HG02610 (cell line): Measurements from ENCODE around the gene HSP90AB1.

ENCODE experiments used
- ATAC-seq: cut with Tn5 transposase; IDR thresholded peaks from one replicate; pipeline ENCODE4 v1.9.1; 2021; ENCODE audit warnings: mild to moderate bottlenecking, moderate library complexity; ENCODE audit not compliant: unreplicated experiment

HSP90AB1 gene

DNA sequence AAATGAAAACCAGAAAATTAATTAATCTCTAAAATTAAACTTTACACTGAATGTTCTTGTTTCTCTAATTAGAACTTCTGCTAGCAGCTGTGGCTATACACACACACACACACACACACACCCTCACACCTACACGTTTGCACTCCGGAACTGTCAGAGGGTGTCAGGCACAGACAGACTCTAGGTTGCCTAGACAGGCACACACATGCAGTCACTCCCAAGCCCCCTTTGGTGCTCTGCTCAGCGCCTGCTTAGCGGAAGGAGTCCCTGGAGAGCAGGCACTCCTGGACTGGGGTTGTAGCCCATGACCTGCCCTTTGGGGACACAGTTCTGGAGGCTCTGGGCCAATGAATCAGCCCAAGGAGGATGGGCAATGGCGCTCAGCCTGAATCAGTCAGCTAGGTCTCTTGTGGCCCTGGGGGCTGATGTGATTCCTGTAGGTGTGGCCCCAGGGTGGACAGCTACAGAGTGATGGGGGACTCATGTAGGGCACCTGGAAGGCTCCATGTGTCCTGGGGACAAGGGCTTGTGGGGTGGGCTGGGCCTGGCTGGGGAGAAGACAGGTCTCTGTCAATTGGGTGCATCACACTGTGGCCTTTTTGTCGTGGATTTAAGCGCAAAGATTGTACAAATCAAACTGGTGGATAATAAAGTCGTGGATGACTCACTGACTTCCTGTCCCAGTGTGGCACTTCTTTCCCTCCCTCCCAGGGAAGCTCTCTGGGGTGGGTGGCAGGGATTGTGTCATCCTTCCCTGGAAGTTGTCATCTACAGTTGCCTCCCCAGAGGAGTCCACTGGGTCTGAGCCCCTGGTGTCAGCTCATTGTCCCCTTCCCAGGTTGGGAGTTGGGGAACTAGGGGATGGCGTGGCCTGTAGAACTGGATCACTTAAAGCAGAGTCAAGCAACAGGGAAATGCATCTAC is 32.1 kb downstream of the HSP90AB1 start:
- ATAC-seq, result no peak

GRCh38 chr6:44284121-44284520 is 37.2 kb downstream of the HSP90AB1 start:
- ATAC-seq, result no peak

DNA sequence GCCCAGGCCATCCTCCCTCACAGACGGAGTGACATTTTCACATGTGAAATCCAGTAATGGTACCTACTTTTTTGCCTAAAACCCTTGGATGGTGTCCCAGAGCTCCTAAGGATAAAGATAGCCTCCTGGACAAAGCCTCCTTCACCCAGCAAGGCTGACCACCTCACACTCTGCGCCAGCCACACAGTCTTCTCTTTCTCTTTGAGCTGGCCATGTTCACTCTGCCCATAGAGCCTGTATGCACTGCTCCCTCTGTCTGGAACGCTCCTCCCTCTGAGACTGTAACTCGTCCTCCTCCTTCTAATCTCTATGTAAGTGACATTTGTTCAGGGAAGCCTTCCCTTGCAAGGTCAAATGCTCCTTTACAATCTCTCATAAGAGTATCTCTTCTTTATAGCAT is 38.0 kb downstream of the HSP90AB1 start:
- no peak for ATAC-seq

- ATAC-seq, result no peak
These were observed 38.8 kb downstream of the HSP90AB1 start for GRCh38 chr6:44285552-44286284.

- no peak for ATAC-seq
These were observed 39.3 kb downstream of the HSP90AB1 start for GRCh38 chr6:44286285-44286565.

- ATAC-seq, result no peak
These were observed 39.8 kb downstream of the HSP90AB1 start for GRCh38 chr6:44286747-44287146.

GRCh38 chr6:44289726-44290260 is 42.9 kb downstream of the HSP90AB1 start:
- ATAC-seq, result no peak

DNA sequence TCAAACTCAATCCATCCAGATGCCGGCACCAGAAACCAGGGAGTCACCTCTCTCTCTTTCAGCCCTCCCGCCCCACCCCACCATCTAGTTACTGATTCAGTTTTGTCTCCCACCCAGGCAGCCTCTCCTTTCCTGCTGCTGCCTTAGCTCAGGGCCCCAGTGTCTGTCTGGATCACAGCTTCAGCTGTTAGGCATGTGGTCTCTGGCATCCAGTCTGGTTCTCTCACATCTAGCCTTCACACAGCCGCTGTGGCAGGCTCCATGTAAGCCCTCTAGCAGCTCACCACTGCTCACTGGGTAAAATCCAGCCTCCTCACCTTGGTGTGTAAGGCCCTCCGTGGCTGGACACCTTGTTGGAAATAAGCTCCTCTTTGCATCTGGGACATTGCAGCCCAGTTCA is 44.9 kb downstream of the HSP90AB1 start:
- ATAC-seq, result no peak

GRCh38 chr6:44292661-44293365 is 45.9 kb downstream of the HSP90AB1 start:
- no peak for ATAC-seq

- no peak for ATAC-seq
These were observed 48.2 kb downstream of the HSP90AB1 start for GRCh38 chr6:44294832-44295791.

DNA sequence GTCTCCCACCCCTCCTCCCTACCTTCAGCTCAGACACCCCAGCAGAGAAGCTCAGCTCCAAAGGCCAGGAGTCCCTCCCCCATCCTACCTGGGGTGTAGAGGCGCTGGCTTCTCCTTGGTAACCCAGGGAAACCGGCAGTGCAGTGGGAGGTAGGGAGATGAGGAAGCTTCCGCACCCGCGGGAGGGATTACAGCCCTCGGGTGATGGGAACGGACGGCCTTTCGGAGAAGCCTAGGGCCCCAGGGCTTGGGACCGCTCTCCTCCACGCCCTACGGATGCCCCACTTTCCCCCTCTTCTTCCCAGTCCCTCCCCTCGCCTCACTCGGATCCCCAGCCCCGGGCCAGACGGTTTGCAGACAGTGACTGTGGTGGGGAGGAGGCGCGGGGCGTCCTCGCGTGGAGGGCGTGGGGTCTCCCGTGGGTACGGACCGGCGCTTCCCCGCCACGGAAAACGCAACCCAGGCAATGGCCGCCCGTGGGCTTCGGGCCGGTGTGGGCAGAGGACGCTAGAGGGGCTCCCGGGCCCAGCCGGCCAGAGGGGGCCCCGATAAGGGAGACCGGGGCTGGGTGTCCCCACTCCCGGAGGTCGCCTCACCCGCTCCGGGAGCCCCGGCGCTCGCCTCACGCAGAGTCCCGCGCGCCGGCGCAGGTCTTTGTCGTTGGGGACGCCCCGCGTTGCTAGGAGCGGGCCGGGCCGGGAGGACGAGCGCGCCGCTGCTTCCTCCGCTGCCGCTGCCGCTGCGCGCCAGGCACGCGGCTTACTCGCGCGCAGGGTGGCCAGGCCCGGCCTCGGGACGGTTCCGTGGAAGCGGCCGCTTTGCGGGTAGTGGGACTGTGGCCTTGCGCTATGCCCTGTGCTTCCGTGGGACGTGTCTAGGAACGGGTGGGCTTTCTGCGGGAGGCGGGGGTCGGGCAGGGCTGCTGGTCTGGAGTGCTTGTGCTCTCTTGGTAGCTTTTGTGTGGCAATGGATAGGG is 50.5 kb downstream of the HSP90AB1 start:
- ATAC-seq, result no peak

GRCh38 chr6:44298055-44298803 is 51.3 kb downstream of the HSP90AB1 start:
- no peak for ATAC-seq

DNA sequence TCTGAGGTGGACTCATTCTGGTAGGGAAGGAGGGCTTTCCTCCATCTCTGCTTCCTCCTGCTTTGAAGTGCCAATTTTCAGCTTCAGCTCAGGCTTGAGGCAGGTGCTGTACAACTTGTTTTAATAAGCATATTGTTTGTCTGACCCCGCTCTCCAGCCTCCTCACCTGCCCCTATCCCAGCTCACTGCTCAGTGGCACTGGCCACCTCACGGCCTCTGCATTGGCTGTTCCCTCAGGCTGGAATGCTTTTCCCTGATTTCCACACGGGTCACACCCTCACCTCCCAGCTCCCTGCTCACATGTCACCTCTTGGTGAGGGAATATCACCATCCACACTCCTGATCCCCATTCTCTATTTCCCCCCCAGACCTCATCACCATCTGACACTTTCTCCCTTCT is 52.0 kb downstream of the HSP90AB1 start:
- no peak for ATAC-seq

- no peak for ATAC-seq
These were observed 53.5 kb downstream of the HSP90AB1 start for GRCh38 chr6:44300292-44300823.

GRCh38 chr6:44301106-44301505 is 54.2 kb downstream of the HSP90AB1 start:
- no peak for ATAC-seq

DNA sequence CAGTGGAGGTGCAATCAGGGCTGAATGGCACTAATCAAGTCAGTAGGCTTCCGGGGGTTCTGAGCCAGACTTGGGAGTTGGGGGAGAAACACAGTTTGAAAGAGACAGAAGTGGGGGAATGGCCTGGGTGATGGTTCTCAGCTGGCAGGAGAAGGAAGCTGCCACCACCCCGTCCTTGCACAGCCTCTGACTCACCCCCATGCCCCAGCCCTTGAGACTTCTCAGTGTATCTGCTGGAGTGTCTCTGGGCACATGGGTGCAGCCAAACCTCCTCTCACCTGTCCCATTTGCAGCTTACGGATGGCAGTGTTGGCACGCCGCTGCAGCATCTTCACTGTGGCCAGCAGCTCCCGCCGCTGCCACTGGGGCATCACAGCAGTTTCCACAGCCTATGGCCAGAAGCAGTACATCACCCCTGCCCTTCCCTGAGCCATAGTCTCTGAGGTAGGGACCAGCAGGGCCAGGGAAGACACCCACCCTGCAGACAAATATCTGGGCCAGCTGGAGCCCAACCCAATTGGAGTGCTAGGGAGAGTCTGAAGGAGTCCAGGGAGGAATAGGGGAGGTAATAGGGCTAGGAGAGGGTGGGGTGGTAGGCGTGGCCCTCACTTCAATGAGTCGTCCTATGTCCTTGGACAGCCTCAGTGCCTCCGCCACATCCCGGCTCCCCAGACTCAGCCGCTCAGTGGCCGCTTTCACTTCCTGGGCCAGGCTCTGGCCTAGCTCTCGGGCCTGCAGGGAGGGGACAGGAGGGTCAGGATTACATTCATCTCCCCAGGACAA is 55.1 kb downstream of the HSP90AB1 start:
- no peak for ATAC-seq

DNA sequence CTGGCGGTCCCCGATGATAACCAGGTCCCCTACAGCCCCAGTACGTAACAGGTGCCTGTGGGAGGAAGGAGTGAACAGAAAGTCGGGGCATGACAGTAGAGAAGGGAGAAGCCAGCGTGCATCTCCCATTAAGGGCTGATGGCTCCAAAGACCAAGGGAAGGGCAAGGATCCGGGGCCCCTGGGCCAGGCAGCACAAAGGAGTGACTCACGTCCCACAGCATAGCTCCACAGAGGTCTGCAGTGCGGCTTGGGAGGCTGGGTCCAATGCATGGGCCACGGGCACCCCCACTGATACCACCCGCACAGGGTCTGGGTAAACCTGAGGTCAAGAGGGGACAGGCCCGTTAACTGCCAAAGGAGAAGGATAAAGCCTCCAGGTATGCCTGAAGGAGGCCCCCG is 56.0 kb downstream of the HSP90AB1 start:
- ATAC-seq, result no peak
